HG03095 (cell line): ENCODE data around the gene TMEM219.
A peak's percentile ranks its signal among the peaks of the same experiment; 100 is the strongest.
"Not testable (repeated sequence)": the region's sequence is repeated elsewhere in the genome, so short reads cannot be mapped to it uniquely, and the experiment has no call there.

Source experiments
- ATAC-seq: cut with Tn5 transposase; IDR thresholded peaks from one replicate; pipeline ENCODE4 v1.9.1; 2021; ENCODE audit warnings: moderate library complexity; ENCODE audit not compliant: unreplicated experiment

Gene TMEM219, protein sequence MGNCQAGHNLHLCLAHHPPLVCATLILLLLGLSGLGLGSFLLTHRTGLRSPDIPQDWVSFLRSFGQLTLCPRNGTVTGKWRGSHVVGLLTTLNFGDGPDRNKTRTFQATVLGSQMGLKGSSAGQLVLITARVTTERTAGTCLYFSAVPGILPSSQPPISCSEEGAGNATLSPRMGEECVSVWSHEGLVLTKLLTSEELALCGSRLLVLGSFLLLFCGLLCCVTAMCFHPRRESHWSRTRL

DNA sequence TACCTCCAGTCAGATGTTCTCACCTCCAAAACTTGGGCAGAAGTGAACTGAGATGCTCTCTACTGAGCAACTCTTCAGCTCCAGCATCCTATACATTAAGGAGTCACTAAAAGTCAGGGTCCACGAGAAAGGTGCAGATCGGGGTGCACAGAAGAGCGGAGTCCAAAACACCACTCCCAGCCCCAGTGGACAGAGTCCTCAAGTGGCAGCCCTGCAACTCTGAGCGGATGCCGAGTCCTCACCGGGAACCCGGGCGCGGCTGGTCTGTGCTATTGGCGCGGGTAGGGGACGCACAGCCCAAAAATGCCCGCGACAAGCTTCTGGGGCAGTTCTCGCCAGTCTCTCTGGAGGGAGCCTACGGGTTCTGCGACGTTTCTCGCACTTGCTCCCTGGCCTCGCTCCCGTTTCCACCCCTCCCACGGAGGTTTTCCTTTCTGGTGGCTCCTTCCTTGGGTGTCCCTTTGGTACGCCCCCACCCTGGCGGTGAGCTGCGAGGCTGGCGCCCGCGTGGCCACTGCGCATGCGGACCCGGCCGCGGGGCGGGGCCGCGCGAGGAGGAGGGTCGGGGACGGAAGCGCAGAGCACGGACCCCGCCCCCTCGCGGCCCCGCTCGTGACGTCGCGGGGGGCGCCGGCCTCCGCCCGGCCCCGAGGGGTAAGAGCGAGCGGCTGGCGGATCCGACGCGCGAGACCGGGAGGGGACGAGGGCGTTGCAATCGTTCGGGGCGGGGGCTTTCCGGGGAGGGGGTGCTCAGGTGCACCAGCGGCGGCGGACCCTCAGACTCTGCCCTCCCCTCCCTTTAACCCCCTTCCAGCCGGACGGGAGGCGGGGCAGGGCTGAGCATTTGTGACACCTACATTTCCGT lies at the start of gene TMEM219:
TMEM219 (plus strand) TSS at position 601 of the 865 bp plus-strand sequence. CDS start 1,065 bp downstream, outside the sequence.
- peak; percentile 81 for ATAC-seq

DNA sequence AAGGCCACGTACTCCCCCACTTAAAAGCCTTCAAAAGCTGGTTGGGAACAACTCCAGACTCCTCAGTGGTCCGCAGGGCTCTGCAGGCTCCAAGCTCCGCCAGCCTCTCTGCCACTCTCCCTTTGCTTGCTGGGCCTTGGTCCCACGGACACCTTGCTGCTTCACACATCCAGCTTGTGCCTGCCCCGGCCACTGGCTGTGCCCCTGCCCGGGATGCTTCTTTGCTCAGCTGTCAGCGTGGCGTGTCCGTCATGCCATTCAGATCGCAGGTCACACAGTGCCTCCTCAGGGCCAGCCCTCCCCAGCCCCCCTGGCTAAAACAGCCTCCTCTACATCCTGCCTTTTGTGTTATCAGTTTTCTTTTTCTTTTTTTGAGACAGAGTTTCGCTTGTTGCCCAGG lies 49.8 kb upstream of the TMEM219 start:
- no peak for ATAC-seq

DNA sequence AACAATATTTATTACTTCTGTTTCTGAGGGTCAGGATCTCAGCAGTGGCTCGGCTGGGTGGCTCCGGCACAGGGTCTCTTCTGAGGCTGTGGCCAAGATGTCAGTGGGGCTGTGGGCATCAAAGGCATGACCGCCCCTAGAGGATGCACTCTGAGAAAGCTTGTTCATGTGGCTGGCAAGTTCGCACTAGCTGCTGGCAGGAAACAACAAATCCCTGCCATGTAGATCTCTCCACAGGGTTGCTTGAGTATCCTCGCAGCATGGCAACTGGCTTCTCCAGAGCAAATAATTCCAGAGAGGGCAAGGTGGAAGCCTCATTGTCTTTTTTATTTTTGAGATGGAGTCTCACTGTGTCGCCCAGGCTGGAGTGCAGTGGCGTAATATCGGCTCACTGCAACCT lies 48.4 kb upstream of the TMEM219 start:
- no peak for ATAC-seq

DNA sequence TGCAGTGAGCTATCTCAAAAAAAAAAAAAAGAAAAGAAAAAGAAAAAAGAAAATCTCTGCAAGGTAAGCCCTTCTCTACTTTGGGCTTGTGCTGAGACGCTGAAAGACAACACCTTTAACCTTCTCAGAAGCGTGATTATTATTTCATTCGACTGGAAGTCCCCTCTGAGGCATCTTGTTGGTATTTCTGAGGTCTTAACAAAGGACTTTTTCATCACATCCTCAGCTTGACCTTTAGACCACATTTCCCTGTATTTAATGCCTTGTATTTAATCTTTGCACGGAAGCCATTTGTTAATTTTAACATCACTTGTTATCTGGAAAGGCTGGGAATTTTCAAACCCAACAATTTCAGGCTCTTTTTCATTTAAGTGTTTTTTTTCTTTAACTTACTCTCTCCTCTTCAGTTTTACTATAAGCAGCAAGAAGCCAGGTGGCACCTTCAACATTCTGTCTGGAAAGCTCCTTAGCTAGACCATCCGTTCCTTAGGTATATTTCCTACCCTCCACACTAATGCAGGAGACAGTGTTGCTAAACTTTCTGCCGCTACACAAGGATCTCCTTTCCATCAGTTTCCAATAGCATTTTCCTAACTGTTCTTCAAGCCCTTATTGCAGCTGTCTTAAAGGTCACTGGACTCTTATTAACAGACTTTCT lies 46.2 kb upstream of the TMEM219 start:
- ATAC-seq: no peak

DNA sequence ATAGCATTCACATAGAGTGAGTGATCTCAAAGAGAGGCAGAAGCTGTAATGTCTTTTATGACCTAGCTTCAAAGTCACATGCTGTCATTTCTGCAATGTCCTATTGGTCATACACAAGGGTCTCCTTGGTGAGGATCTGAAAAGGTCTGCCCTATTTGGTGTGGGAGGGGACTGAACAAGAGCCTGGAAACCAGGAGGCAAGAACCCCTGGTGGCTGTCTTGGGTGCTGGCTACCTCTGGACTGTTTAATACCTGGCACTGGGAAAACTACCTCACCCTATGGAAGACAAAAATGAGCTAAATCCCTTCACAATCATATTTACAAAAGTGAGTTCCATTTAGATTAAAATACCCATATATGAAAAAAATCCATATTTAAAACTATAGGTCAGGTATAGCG lies 44.9 kb upstream of the TMEM219 start:
- no peak for ATAC-seq

DNA sequence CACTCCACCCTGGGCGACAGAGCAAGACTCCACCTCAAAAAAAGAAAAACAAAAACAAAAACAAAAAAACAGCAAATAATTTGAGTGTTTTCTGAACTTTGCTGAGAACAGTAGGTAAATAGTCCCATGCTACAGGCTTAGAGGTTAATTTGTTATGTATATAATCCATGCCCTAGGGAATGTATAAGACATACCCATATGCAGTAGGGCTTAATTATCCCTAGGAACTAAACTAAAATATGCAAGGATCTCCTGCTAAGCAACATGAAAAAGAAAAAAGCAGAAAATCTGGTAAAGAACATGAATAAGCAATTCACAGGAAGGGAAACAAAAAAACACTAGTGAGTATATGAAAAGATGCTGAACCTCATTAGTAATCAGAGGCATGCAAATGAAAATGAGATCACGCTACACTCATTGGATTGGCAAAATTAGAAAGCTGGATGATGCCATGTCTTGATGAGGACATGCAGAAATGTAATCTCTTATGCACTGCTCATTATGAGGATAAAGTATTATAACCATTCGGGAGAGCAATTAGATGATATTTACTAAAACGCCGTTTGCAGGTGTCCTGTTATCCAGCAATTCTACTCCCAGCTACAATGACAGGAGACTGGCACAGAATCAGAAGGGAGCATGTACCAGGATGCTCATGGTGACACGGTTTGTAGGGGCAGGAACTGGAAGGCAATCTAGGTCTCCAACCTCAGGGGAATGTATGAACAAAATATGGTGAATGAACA lies 41.4 kb upstream of the TMEM219 start:
- ATAC-seq: no peak

DNA sequence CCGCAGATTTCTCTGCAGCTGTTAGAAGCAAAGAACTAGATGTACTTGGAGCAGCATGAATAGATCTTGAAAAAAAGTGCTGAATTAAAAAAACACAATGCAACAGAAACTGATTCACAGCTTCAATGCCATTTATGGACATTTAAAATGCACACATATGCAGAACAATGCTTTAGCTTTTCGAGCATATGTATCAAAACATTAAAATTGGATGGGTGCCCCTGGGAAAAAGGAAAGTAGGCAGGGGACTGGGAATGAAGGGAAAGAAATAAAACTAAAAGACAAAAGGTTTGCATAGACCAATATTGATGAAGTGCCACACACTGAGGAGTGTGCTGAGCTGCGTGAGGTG lies 40.9 kb upstream of the TMEM219 start:
- ATAC-seq: no peak

DNA sequence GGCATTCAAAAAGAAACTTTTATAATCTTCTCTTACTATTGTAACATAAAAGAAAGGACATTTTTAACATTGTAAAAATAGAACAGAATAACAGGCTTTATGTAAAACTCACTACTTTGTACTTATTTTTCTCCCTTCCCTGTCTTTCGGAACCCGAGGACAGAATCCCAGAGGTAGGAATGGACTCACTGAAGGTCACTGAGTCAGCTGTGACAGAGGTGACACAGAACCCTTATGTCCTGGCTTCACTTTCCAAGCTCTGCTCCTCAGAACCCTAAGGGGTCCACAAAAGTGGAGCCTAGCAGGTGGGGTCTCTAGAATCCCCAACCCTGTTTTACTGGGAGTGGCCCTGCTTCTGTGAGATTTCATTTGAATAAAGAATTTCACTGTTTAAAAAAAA lies 39.6 kb upstream of the TMEM219 start:
- ATAC-seq: no peak

DNA sequence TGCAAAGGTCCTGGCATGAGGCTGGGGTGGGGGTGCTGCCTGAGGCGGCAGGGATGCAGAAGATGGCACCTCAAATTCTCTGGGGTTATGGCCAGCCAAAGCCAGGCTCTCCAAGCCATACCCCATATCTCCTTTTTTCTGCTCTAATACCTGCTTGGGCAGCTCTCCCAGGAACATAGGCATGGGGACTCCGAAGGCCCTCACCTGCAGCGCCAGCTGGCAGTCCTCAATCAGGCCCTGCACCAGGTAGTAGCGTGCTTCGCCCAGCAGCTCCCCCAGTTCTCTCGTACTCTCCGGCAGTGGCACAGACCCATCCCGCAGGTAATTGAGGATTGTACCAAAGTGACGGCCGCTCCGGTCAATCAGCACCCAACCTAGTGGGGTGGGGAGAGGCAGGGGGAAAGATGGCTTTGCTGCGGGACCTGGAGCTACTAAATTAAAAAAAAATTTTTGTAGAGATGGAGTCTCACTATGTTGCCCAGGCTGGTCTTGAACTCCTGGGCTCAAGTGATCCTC lies 38.8 kb upstream of the TMEM219 start:
- no peak for ATAC-seq

DNA sequence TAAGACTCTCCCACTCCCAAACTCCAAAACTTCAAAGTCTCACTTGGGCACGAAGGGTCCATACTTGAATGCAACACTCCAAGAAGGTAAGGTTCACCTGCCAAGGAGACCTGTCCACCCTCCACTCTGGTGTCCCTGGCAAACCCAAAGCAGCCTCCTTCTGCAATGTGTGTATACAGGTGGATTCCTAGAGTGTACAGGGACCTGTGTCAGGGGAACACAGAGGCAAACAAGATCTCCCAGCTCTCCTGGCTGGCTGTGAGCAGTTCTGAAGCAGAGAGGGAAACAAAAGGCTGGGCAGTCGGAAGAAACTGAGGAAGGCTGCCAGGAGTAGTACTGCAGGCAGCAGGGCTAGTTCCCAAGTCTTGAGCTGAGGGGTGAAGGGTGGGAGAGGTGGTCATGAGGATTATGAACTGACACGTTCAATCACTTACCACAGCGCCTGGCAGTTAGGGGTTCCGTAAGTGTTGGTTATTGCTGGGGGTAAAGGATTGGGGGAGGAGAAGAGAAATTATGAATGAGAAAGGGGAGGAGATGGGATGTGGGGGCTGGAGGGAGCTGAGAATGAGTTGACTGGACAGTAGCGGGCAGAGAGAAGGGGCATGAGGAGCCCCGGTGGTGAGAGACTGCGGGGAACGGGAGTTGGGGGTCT lies 36.6 kb upstream of the TMEM219 start:
- ATAC-seq: no peak

DNA sequence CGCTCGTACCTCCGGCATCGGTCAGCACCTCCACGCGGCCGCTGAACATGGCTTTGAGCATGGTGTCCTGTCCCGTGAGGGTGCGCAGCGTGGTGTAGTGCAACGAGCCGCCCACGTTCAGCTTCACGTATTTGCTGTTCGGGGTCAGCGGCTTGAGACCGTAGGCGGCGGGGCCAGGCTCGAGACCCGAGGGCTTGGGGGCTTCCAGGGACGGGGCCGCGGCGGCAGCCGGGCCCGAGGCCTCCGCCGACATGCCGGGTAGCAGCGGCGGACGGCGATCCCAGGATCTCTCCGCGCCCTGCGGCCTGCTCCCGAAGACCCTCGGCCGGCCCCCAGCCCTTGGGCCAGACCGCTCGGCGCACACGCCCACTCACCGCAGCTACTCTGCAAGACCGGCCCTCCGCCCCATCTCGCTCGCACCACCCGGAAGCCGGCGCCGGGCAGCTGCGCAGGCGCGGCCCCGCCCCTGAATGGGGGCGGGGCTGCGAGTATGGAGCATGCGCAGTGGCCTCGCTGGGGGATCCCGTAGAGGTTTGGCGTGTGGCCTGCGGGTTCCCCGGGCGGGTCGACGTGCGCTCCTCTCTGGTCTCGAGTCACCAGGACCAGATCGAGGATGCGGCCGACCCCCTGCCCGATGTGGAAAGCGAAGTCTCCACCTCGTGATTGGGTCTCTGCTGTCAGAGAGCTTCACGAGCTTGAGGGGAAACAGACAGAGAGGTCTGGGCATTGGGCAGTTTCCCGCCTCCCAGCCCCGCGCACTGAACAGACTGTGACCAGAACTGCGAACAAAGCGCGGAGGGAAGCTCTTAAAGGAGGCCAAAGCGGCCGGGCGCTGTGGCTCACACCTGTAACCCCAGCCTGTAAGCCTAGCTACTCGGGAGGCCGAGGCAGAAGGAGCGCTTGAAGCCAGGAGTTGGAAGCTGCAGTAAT lies 35.8 kb upstream of the TMEM219 start, which contains the start of gene KCTD13:
KCTD13 (minus strand) TSS at position 446 of the 930 bp plus-strand sequence; CDS start at position 253, 193 bp downstream.
- ATAC-seq: peak; percentile 76

DNA sequence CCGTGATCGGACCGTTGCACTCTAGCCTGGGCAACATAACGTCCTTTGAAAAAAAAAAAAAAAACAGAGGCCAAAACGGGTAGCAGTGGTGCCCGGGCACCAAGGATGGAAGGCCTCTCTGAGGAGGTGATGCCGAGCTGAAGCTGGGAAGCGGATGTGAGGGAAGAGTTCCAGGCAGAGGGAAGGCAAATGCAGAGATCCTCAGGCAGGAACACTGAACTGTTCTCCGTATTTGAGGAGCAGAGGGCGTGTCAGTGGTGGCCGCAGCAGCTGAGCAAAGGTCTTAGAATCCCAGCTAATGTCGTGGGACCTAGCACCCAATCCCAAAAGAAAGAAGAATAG lies 35.2 kb upstream of the TMEM219 start:
- ATAC-seq: no peak

DNA sequence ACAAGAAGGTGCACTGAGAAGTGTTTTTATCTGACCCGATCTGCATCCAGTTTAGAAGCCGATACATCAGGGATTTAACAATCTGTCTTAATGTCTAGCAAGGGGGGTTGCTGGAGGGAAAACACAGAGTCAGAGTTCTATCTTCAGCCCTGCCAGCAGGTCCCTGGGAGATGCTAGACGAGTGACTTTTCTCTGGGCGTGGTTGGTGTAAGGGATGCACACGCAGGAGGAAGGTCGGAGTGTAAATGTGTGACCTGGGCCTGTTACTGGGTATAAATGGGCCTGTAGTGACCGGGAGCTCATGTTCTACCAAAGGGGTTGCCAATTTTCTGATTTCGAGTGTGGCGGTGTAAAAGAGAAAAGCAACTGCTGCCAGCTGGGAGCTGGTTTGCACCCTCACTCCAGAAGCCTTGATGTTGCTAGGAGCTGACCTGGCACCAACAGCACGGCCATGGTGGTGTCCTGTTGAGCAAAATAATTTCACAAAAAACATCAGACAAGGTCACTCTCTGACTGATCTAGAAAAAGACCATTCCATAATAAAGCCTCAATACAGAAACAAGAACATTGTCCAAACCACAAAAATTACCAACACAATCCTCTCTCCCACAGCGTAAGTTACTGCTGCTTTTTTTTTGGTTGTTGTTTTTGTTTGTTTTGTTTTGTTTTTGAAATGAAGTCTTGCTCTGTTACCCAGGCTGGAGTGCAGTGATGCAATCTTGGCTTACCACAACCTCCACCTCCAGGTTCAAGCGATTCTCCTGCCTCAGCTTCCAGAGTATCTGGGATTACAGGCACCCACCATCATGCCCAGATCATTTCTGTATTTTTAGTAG lies 34.6 kb upstream of the TMEM219 start:
- no peak for ATAC-seq

DNA sequence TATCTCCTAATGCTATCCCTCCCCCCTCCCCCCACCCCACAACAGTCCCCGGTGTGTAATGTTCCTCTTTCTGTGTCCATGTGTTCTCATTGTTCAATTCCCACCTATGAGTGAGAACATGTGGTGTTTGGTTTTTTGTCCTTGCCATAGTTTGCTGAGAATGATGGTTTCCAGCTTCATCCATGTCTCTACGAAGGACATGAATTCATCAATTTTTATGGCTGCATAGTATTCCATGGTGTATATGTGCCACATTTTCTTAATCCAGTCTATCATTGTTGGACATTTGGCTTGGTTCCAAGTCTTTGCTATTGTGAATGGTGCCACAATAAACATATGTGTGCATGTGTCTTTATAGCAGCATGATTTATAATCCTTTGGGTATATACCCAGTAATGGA lies 30.1 kb upstream of the TMEM219 start:
- ATAC-seq: not testable (repeated sequence)

DNA sequence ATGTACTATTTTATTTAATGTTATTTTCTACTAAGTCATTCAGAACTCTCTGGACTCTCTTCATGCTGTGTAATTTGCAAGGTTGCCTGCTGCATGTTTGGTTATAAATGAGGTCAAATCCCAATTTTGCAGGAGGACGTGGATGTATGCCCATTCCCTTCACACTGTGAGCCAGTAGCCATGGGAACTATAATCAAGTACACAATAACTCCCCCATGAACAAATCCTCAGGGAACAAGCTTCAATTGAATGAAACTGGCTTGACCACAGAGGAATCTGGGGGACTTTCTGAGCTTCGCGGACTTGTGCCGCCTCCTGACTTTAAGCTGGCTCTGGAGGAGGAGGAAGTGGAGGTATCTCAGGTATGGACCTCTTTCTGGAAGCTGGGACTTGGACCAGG lies 21.2 kb upstream of the TMEM219 start:
- ATAC-seq: no peak

DNA sequence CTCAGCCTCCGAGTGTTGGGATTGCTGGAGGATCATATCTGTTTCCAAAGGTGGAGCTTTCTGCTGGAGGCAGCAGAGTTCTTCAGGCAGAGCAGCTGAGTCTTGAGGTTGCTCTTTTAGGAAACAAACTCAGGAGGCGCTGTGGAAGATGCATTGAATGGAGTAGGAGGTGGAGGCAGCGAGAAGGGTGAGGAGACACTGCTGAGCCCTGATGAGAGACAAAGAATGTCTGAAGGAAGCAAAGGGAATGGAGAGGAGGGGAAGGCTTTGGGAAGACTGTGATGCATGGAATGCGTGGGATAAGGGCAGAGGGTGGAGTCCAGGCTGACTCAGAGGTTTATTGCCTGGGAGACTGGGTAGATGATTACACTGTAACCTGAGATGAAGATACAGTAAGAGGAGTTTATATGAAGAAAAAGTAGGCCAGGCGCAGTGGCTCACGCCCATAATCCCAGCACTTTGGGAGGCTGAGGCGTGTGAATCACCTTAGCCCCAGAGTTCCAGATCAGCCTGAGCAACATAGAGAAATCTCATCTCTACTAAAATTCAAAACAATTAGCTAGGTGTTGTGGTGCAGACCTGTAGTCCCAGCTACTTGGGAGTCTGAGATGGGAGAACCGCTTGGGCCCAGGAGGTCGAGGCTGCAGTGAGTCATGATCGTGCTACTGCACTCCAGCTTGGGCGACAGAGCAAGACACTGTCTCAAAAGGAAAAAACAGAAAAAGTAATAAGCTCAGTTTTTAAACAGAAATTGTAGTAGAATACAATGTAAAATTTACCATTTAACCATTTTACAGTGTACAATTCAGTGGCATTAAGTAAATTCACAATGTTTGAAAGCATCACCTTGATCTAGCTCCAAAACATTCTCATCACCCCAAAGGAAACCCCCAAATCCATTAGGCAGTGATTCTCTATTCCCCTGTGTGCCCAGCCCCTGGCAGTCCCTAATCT lies 17.8 kb upstream of the TMEM219 start:
- ATAC-seq: no peak

DNA sequence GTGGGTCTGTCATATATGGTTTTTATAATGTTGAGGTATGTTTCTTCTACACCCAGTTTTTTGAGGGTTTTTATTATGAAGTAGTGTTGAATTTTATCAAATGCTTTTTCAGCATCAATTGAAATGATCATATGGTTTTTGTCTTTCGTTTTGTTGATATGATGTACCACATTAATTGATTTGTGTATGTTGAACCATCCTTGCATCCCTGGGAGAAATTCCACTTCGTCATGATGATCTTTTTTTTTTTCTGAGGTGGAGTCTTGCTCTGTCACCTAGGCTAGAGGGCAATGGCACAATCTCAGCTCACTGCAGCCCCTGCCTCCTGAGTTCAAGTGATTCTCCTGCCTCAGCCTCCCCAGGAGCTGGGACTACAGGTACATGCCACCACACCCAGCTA lies 14.0 kb upstream of the TMEM219 start:
- no peak for ATAC-seq
